ENCODE data around the gene KCNQ5.

Gene KCNQ5

GRCh38 chr6:72755752-72756151, 133.9 kb downstream of the KCNQ5 start:
- H3K4me3 ChIP-seq (ENCODE audit: low read length): no peak overlapping the region
- no peaks in the 10 kb centered on the region for H3K27me3 ChIP-seq (ENCODE audit: control insufficient read depth, insufficient read depth, low read length)
- no peaks in the 10 kb centered on the region for H3K36me3 ChIP-seq (ENCODE audit: insufficient read depth, low read length)
- no peak overlapping the region for H3K4me2 ChIP-seq (ENCODE audit: low read length)
- H3K9me3 ChIP-seq (replicated peaks; ENCODE audit: low read length): no peaks in the 10 kb centered on the region
- H3K4me1 ChIP-seq (ENCODE audit: control insufficient read depth, insufficient read depth, low read length): peaks cover 13% of the 10 kb centered on the region
- no peak overlapping the region for H3K9ac ChIP-seq (ENCODE audit: low read depth, low read length)

- no peak overlapping the region for H3K9ac ChIP-seq (ENCODE audit: low read depth, low read length)
- H3K36me3 ChIP-seq (ENCODE audit: insufficient read depth, low read length): no peaks in the 10 kb centered on the region
- H3K4me2 ChIP-seq (ENCODE audit: low read length): no peak overlapping the region
- H3K4me1 ChIP-seq (ENCODE audit: control insufficient read depth, insufficient read depth, low read length): peaks cover 7% of the 10 kb centered on the region
- no peak overlapping the region for H3K4me3 ChIP-seq (ENCODE audit: low read length)
- no peaks in the 10 kb centered on the region for H3K9me3 ChIP-seq (replicated peaks; ENCODE audit: low read length)
- no peaks in the 10 kb centered on the region for H3K27me3 ChIP-seq (ENCODE audit: control insufficient read depth, insufficient read depth, low read length)
These were observed 135.2 kb downstream of the KCNQ5 start for GRCh38 chr6:72757048-72757447.

- Histone ChIP-seq H3K9ac (ENCODE audit: low read depth, low read length) (no peak overlapping the region), H3K27me3 (ENCODE audit: control insufficient read depth, insufficient read depth, low read length) (no peaks in the 10 kb centered on the region), H3K4me3 (ENCODE audit: low read length) (no peak overlapping the region), H3K4me1 (ENCODE audit: control insufficient read depth, insufficient read depth, low read length) (peaks cover 7% of the 10 kb centered on the region), H3K4me2 (ENCODE audit: low read length) (no peak overlapping the region), H3K36me3 (ENCODE audit: insufficient read depth, low read length) (no peaks in the 10 kb centered on the region), H3K9me3 (replicated peaks; ENCODE audit: low read length) (no peaks in the 10 kb centered on the region)
These were observed 136.1 kb downstream of the KCNQ5 start for GRCh38 chr6:72757926-72758325.

- H3K9me3 ChIP-seq (replicated peaks; ENCODE audit: low read length): no peaks in the 10 kb centered on the region
- no peak overlapping the region for H3K9ac ChIP-seq (ENCODE audit: low read depth, low read length)
- H3K4me3 ChIP-seq (ENCODE audit: low read length): no peak overlapping the region
- no peaks in the 10 kb centered on the region for H3K36me3 ChIP-seq (ENCODE audit: insufficient read depth, low read length)
- H3K27me3 ChIP-seq (ENCODE audit: control insufficient read depth, insufficient read depth, low read length): no peaks in the 10 kb centered on the region
- no peak overlapping the region for H3K4me2 ChIP-seq (ENCODE audit: low read length)
- peaks cover 7% of the 10 kb centered on the region for H3K4me1 ChIP-seq (ENCODE audit: control insufficient read depth, insufficient read depth, low read length)
These were observed 137.0 kb downstream of the KCNQ5 start for GRCh38 chr6:72758901-72759300.

- Histone ChIP-seq H3K4me1 (ENCODE audit: control insufficient read depth, insufficient read depth, low read length) (peaks cover 7% of the 10 kb centered on the region), H3K9me3 (replicated peaks; ENCODE audit: low read length) (no peaks in the 10 kb centered on the region), H3K4me3 (ENCODE audit: low read length) (no peak overlapping the region)
These were observed 138.4 kb downstream of the KCNQ5 start for GRCh38 chr6:72760114-72760793.

GRCh38 chr6:72761761-72762160, 139.9 kb downstream of the KCNQ5 start:
- peaks cover 7% of the 10 kb centered on the region for H3K4me1 ChIP-seq (ENCODE audit: control insufficient read depth, insufficient read depth, low read length)
- H3K36me3 ChIP-seq (ENCODE audit: insufficient read depth, low read length): no peaks in the 10 kb centered on the region
- H3K9ac ChIP-seq (ENCODE audit: low read depth, low read length): no peak overlapping the region
- no peak overlapping the region for H3K4me3 ChIP-seq (ENCODE audit: low read length)
- H3K9me3 ChIP-seq (replicated peaks; ENCODE audit: low read length): no peaks in the 10 kb centered on the region
- no peak overlapping the region for H3K4me2 ChIP-seq (ENCODE audit: low read length)
- H3K27me3 ChIP-seq (ENCODE audit: control insufficient read depth, insufficient read depth, low read length): no peaks in the 10 kb centered on the region

More at GRCh38 chr6:72760114-72760793, 138.4 kb downstream of the KCNQ5 start:
- H3K27me3 ChIP-seq (ENCODE audit: control insufficient read depth, insufficient read depth, low read length): no peaks in the 10 kb centered on the region
- no peak overlapping the region for H3K4me2 ChIP-seq (ENCODE audit: low read length)
- H3K36me3 ChIP-seq (ENCODE audit: insufficient read depth, low read length): no peaks in the 10 kb centered on the region
- no peak overlapping the region for H3K9ac ChIP-seq (ENCODE audit: low read depth, low read length)

- Histone ChIP-seq H3K36me3 (ENCODE audit: insufficient read depth, low read length) (no peaks in the 10 kb centered on the region), H3K27me3 (ENCODE audit: control insufficient read depth, insufficient read depth, low read length) (no peaks in the 10 kb centered on the region), H3K4me1 (ENCODE audit: control insufficient read depth, insufficient read depth, low read length) (no peaks in the 10 kb centered on the region), H3K4me2 (ENCODE audit: low read length) (no peak overlapping the region), H3K4me3 (ENCODE audit: low read length) (no peak overlapping the region), H3K9ac (ENCODE audit: low read depth, low read length) (no peak overlapping the region), H3K9me3 (replicated peaks; ENCODE audit: low read length) (no peaks in the 10 kb centered on the region)
These were observed 147.7 kb downstream of the KCNQ5 start for GRCh38 chr6:72769459-72770125.

GRCh38 chr6:72770959-72771358, 149.1 kb downstream of the KCNQ5 start:
- Histone ChIP-seq H3K4me2 (ENCODE audit: low read length) (no peak overlapping the region), H3K9me3 (replicated peaks; ENCODE audit: low read length) (no peaks in the 10 kb centered on the region), H3K36me3 (ENCODE audit: insufficient read depth, low read length) (no peaks in the 10 kb centered on the region), H3K4me1 (ENCODE audit: control insufficient read depth, insufficient read depth, low read length) (no peaks in the 10 kb centered on the region), H3K4me3 (ENCODE audit: low read length) (no peak overlapping the region), H3K27me3 (ENCODE audit: control insufficient read depth, insufficient read depth, low read length) (no peaks in the 10 kb centered on the region), H3K9ac (ENCODE audit: low read depth, low read length) (no peak overlapping the region)

- no peak overlapping the region for H3K4me2 ChIP-seq (ENCODE audit: low read length)
- H3K4me3 ChIP-seq (ENCODE audit: low read length): no peak overlapping the region
- no peaks in the 10 kb centered on the region for H3K4me1 ChIP-seq (ENCODE audit: control insufficient read depth, insufficient read depth, low read length)
- H3K36me3 ChIP-seq (ENCODE audit: insufficient read depth, low read length): no peaks in the 10 kb centered on the region
- no peaks in the 10 kb centered on the region for H3K9me3 ChIP-seq (replicated peaks; ENCODE audit: low read length)
- H3K27me3 ChIP-seq (ENCODE audit: control insufficient read depth, insufficient read depth, low read length): no peaks in the 10 kb centered on the region
- H3K9ac ChIP-seq (ENCODE audit: low read depth, low read length): no peak overlapping the region
These were observed 154.6 kb downstream of the KCNQ5 start for GRCh38 chr6:72776456-72776855.

- H3K36me3 ChIP-seq (ENCODE audit: insufficient read depth, low read length): no peaks in the 10 kb centered on the region
- H3K4me1 ChIP-seq (ENCODE audit: control insufficient read depth, insufficient read depth, low read length): no peaks in the 10 kb centered on the region
- no peak overlapping the region for H3K9ac ChIP-seq (ENCODE audit: low read depth, low read length)
- H3K4me2 ChIP-seq (ENCODE audit: low read length): no peak overlapping the region
- no peak overlapping the region for H3K4me3 ChIP-seq (ENCODE audit: low read length)
- H3K27me3 ChIP-seq (ENCODE audit: control insufficient read depth, insufficient read depth, low read length): no peaks in the 10 kb centered on the region
- no peaks in the 10 kb centered on the region for H3K9me3 ChIP-seq (replicated peaks; ENCODE audit: low read length)
These were observed 159.8 kb downstream of the KCNQ5 start for GRCh38 chr6:72781624-72782023.

GRCh38 chr6:72783035-72783434, 161.2 kb downstream of the KCNQ5 start:
- no peaks in the 10 kb centered on the region for H3K27me3 ChIP-seq (ENCODE audit: control insufficient read depth, insufficient read depth, low read length)
- H3K4me3 ChIP-seq (ENCODE audit: low read length): no peak overlapping the region
- peaks cover 11% of the 10 kb centered on the region for H3K4me1 ChIP-seq (ENCODE audit: control insufficient read depth, insufficient read depth, low read length)
- H3K4me2 ChIP-seq (ENCODE audit: low read length): no peak overlapping the region
- no peak overlapping the region for H3K9ac ChIP-seq (ENCODE audit: low read depth, low read length)
- no peaks in the 10 kb centered on the region for H3K36me3 ChIP-seq (ENCODE audit: insufficient read depth, low read length)
- H3K9me3 ChIP-seq (replicated peaks; ENCODE audit: low read length): no peaks in the 10 kb centered on the region

GRCh38 chr6:72783666-72784065, 161.8 kb downstream of the KCNQ5 start:
- no peak overlapping the region for H3K9ac ChIP-seq (ENCODE audit: low read depth, low read length)
- no peak overlapping the region for H3K4me2 ChIP-seq (ENCODE audit: low read length)
- H3K4me1 ChIP-seq (ENCODE audit: control insufficient read depth, insufficient read depth, low read length): peaks cover 13% of the 10 kb centered on the region
- no peak overlapping the region for H3K4me3 ChIP-seq (ENCODE audit: low read length)
- no peaks in the 10 kb centered on the region for H3K36me3 ChIP-seq (ENCODE audit: insufficient read depth, low read length)
- H3K27me3 ChIP-seq (ENCODE audit: control insufficient read depth, insufficient read depth, low read length): no peaks in the 10 kb centered on the region
- H3K9me3 ChIP-seq (replicated peaks; ENCODE audit: low read length): no peaks in the 10 kb centered on the region
